ENCODE measurements around the gene PCNX3. TPM values are rescaled to one million over a fixed set of nuclear protein-coding genes. Genes with fewer than 3 reads are reported as not detected.

PCNX3 gene
- total RNA-seq, 2 donors from 2014 or later: 37.5 to 39.5 TPM

DNA sequence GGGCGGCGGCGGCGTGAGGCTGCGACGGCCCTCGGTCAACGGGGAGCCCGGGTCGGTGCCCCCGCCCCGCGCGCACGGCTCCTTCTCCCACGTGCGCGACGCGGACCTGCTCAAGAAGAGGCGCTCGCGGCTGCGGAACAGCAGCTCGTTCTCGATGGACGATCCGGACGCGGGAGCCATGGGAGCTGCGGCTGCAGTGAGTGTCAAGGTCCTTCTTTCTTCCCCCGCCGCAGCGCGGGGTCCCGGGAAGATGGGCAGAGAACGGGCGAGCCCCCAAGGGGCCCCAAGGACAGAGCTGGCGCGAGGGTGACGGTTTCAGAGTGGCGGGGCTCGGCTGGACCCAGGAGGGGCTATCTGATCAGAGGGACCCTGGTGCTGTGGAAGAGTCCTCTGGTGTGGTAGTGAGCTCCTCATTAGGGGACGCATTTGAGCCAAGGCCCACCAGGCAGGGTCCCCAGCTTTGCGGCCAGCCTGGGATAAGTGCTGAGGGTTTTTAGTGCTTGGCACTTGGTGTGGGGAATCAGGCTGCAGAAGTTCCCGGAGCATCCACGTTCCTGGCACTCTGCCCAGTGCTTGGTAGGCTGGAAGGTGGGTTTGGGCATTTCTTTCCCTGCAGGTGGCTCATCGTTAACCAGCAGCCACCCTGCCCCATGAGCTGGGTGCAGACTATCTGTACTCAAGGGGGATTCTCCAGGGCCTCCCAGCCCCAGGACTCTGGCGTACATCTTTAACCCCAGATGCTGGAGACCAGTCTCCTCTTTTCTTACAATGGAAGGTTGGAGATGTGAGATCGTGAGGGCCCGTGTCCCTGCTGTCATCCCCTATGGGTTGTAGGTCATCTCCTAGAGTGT lies 30.0 kb upstream of the PCNX3 start:
- no peaks in the 10 kb centered on the region for H3K27me3 ChIP-seq (replicated peaks; ENCODE audit: insufficient read depth)
- peaks cover 24 to 36% of the 10 kb centered on the region in 2 donors for H3K4me1 ChIP-seq (ENCODE audit: control insufficient read depth in 1 of 2, low read depth in 2 of 2)
- TF ChIP-seq, protein P1, sequence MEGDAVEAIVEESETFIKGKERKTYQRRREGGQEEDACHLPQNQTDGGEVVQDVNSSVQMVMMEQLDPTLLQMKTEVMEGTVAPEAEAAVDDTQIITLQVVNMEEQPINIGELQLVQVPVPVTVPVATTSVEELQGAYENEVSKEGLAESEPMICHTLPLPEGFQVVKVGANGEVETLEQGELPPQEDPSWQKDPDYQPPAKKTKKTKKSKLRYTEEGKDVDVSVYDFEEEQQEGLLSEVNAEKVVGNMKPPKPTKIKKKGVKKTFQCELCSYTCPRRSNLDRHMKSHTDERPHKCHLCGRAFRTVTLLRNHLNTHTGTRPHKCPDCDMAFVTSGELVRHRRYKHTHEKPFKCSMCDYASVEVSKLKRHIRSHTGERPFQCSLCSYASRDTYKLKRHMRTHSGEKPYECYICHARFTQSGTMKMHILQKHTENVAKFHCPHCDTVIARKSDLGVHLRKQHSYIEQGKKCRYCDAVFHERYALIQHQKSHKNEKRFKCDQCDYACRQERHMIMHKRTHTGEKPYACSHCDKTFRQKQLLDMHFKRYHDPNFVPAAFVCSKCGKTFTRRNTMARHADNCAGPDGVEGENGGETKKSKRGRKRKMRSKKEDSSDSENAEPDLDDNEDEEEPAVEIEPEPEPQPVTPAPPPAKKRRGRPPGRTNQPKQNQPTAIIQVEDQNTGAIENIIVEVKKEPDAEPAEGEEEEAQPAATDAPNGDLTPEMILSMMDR (IDR thresholded peaks at IDR 0.05): no peak
- DNase-seq (ENCODE audit: low spot score) (no peak), ATAC-seq (ENCODE audit: insufficient number of reproducible peaks, low FRiP score, low read depth) (no peak)
- peaks cover 53% of the 10 kb centered on the region for H3K36me3 ChIP-seq
- H3K4me3 ChIP-seq: no peak overlapping the region
- no peaks in the 10 kb centered on the region for H3K9me3 ChIP-seq
- H3K27ac ChIP-seq: peak overlapping the region; percentile 75 to 85

- TF ChIP-seq, protein P1 (IDR thresholded peaks at IDR 0.05): no peak
- H3K4me3 ChIP-seq: peak overlapping the region; percentile 39
- no peaks in the 10 kb centered on the region for H3K27me3 ChIP-seq (replicated peaks; ENCODE audit: insufficient read depth)
- no peak for DNase-seq (ENCODE audit: low spot score)
- peaks cover 24 to 36% of the 10 kb centered on the region in 2 donors for H3K4me1 ChIP-seq (ENCODE audit: control insufficient read depth in 1 of 2, low read depth in 2 of 2)
- no peak for ATAC-seq (ENCODE audit: insufficient number of reproducible peaks, low FRiP score, low read depth)
- peak overlapping the region; percentile 75 to 85 for H3K27ac ChIP-seq
- H3K9me3 ChIP-seq: no peaks in the 10 kb centered on the region
- H3K36me3 ChIP-seq: peaks cover 52% of the 10 kb centered on the region
Observed at GRCh38 chr11:65586247-65586630, 29.3 kb upstream of the PCNX3 start.

DNA sequence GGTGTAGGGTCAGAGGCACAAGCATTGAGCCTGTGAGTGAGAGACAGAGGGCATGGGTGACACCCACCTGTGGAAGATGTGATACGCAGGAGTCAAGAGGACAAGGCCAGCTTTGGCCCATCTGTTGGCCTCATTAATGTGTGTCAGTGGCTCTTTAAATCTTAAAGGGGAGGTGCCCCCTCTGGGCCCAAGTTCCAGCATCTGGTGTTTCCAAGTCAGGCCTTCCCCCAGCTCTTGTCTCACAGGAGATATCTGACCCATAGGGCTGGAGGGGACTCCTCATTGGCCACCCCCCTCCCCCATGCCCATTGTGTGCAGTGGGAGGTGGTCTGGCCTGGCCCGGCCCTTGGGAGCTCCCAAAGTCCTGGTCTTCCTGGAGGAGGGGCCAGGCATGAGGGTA lies 28.9 kb upstream of the PCNX3 start:
- DNase-seq (ENCODE audit: low spot score) (no peak), ATAC-seq (ENCODE audit: insufficient number of reproducible peaks, low FRiP score, low read depth) (no peak)
- Histone ChIP-seq H3K27ac (peak overlapping the region; percentile 75 to 85), H3K4me3 (peak overlapping the region; percentile 39), H3K9me3 (no peaks in the 10 kb centered on the region), H3K4me1 (ENCODE audit: control insufficient read depth in 1 of 2, low read depth in 2 of 2) (peaks cover 24 to 36% of the 10 kb centered on the region in 2 donors), H3K27me3 (replicated peaks; ENCODE audit: insufficient read depth) (no peaks in the 10 kb centered on the region), H3K36me3 (peaks cover 49% of the 10 kb centered on the region)
- TF ChIP-seq, protein P1 (IDR thresholded peaks at IDR 0.05): no peak

- peaks cover 44% of the 10 kb centered on the region for H3K36me3 ChIP-seq
- peaks cover 24 to 44% of the 10 kb centered on the region in 2 donors for H3K4me1 ChIP-seq (ENCODE audit: control insufficient read depth in 1 of 2, low read depth in 2 of 2)
- H3K4me3 ChIP-seq: peak overlapping the region; percentile 37
- H3K9me3 ChIP-seq: no peaks in the 10 kb centered on the region
- ATAC-seq (ENCODE audit: insufficient number of reproducible peaks, low FRiP score, low read depth) (no peak), DNase-seq (ENCODE audit: low spot score) (no peak)
- H3K27me3 ChIP-seq (replicated peaks; ENCODE audit: insufficient read depth): no peaks in the 10 kb centered on the region
- peak overlapping the region; percentile 75 to 85 for H3K27ac ChIP-seq
- TF ChIP-seq, protein P1 (IDR thresholded peaks at IDR 0.05): peak; percentile 28
Observed at GRCh38 chr11:65588199-65589054, 27.1 kb upstream of the PCNX3 start.

All from thoracic aorta (tissue), 2 donors.